Midbrain (tissue), 1 donor: Measurements from ENCODE around the gene PRUNE2.
"Not testable (repeated sequence)": the region's sequence is repeated elsewhere in the genome, so short reads cannot be mapped to it uniquely, and the experiment has no call there.

Experiments used
- DNase-seq: peaks from one replicate; lab custom pipeline; 2025; lab: John Stamatoyannopoulos, UW

PRUNE2 gene

DNA sequence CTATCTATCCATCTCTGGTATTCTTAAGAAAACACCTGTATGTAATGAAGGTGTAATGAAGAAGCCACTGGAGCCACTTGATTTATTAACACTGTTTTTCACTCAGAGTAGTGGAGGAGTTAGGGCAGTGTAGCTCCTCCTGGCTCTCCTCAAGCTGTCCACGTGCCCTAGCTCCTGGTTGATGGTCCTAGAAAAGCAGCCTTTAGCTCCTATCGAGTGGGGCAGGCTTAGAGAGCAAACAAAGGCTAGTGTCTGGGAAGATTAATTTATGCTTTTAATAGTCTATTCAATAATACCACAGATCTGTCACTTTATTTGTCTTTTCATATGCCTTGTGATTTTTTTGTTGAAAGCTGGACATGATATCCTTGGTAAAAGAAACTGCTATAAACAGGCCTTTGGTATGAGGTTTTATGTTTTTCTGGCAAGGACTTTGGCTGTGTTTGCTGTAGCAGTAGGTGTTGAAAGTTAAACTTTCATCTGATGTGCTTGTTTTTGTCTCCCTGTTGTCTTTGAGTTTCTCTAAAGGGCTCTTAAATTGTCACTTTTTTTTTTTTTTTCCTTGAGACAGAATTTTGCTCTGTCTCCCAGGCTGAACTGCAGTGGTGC, 305.8 kb downstream of the PRUNE2 start:
- no peak for DNase-seq

- no peak for DNase-seq
These were observed 306.9 kb downstream of the PRUNE2 start for GRCh38 chr9:76598981-76599380.

DNA sequence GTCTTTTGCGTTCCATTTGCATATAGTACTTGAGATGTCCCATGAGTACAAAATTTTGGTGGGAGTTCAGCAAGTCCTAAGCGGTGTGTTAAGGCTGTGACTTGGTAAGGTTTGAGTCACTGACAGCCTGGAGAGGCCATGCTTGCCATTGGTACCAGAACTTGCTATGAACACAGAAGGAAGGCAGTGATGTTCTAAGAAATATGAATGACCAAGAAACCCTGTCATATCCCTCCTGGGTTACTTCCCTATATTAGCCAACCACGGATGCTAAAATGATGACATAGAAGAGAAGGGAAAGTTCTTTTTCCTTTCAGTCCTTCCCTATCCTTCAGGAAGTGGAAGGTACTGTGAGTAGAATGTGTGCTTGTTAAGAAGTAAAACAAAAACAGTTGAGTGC, 310.3 kb downstream of the PRUNE2 start:
- no peak for DNase-seq

DNA sequence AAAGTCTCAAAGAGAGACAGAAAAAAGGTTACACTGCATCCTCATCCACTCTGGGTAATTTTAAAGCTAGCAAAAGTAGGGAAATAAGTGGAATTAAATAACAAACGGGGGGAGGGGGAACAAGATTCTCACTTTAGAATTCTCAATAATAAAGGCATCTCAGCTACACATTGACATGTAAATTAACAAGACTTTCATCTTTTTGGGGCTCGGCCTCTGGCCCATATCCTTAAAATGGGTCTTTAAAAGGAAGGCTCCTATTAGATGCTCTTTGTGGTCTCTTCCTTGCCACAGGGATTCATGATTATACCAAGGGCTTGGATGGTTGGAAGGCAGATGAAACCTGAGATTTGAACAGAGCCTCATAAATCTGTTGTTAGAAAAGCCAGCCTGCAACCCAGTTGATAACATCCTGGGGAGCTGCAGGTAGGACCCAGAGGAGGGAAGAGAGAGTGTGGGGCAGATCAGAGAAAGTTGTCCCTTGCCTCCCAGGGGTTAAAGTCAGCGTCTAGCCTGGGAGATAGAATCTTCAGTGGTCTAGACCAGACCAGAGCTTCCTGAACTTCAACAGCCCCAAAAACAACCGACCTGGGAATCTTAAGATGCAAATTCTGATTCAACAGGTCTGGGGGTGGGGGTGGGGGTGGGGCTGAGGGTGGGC, 311.0 kb downstream of the PRUNE2 start:
- DNase-seq: no peak

- not testable (repeated sequence) for DNase-seq
These were observed 311.8 kb downstream of the PRUNE2 start for GRCh38 chr9:76593961-76594735.

GRCh38 chr9:76592974-76593347, 313.0 kb downstream of the PRUNE2 start:
- no peak for DNase-seq

- no peak for DNase-seq
These were observed 313.6 kb downstream of the PRUNE2 start for GRCh38 chr9:76592091-76592973.

GRCh38 chr9:76591256-76591950, 314.5 kb downstream of the PRUNE2 start:
- DNase-seq: no peak

DNA sequence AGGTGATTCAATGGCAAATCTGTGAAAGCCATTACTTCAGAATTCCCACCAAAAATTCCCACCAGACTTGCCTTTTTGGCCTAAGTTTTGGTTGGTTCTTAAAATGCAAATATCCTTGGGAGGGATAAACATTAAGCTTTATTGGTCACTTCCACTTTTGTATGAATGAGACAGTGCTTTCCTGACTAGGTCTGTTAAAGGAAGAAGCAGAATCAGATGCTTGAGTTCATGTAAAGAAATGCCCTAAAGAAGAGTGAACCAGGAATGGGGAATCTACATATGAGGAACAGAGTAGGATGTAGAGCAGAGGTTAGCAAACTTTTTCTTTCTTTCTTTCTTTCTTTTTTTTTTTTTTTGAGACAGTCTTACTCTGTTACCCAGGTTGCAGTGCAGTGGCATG, 317.6 kb downstream of the PRUNE2 start:
- DNase-seq: no peak

DNA sequence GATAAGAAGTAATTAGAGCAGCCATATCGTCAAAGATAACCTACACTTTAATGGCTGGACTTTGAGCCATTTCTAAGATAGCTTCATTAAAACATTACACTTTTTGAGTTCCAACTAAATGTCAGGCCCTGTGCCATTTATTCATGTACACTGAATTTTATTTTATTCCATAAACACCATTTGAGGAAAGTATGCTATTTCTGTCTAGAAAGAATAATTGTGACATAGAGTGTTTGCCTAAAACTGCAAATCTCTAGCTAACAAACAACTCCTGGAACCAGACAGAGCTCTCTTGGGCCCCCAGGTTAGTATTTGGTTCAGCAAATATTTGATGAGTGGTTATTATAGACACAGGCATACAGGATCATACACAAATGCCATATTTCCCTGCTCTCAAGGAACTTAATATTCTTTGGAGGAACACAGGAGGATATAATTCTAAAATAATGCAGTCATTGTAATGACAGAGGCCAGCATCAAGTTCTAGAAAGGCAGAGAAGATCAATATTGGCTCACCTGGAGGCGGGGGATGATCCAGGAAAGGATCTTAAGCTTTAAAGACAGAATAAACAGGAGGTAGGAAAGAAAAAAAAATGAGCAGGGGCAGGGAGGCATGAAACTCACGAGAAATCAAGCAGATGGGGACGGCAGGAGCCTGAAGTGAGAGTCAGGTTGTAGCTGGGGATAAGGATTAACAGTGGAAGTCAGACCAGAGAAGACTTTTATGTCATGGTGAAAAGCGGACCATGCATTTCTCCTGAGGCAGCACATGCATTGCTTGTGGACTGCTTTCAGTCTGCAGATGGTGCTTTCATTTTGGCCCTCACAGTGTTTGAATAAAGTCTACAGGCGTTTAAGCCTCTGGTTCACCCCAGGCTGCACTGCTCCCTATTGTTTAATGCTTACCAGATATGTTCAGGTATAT, 319.3 kb downstream of the PRUNE2 start:
- no peak for DNase-seq

DNA sequence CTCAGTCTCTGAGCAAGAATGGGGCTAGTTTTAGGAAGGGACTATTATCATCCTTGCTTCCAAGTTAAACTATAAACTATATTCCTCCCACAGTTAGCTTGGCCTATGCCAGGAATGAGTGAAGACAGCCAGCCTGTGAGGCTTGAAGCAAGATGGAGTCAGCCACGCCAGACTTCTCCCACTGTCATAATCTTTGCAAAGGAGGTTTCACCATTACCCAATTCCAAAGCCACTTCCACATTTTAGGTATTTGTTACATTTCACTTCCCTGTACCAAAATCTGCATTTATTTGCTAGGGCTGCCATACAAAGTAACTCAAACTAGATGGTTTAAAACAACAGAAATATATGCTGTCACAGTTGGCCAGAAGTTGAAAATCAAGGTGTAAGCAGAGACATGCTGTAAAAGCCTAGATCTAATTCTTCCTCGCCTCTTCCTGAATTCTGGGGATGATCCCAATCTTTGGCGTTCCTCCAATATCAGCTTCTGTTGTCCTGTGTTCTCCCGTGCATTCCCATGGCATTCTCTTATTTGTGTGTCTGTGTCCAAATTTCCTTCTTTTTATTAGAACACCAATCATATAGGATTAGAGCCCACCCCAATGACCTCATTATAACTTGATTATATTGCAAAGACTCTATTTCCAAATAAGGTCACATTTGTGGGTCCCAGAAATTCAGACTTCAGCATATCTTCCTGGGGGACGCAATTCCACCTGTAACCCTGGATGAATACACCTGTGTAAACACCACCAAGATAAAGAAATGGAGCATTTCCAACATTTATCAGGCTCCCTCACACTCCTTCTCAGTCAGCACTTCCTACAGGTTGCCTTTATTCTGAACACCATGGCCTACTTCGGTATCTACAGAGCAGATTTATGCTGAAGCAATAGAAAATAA, 320.2 kb downstream of the PRUNE2 start:
- DNase-seq: peak; percentile 3

DNA sequence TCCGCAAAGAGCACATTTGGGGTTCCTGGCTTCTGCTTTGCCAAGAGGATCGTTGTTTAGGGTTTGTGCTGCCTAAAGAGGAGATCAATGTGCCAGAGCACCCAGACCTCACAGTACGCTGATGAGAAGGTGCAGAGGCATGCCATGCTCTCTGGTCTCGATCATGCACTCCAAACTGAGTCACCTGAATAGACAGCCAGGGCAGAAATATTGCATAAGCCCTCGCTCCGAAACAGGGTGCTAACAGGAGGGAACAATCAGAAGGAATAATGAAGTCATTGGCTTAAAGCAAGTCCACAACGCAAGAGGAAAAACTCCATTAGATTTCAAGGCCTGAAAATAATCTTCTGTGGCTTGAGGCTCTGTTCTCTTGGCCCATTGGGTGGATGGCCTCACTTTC, 322.7 kb downstream of the PRUNE2 start:
- DNase-seq: no peak

GRCh38 chr9:76581731-76582130, 324.2 kb downstream of the PRUNE2 start:
- DNase-seq: no peak

DNA sequence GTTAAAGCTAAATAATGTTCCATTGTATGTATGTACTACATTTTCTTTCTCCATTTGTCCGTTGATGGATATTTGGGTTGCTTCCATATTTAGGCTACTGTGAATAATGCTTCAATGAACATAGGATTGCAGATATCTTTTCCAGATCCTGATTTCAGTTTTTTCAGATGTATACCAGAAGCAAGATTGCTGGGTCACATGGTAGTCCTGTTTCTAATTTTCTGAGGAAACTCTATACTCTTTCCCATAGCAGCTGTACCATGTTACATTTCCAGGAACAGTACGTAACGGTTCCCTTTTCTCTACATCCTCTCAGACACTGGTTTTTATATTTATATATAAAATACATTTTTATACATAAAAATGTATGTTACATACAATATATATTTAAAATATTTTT, 325.1 kb downstream of the PRUNE2 start:
- no peak for DNase-seq

- DNase-seq: no peak
These were observed 325.7 kb downstream of the PRUNE2 start for GRCh38 chr9:76580188-76580587.

DNA sequence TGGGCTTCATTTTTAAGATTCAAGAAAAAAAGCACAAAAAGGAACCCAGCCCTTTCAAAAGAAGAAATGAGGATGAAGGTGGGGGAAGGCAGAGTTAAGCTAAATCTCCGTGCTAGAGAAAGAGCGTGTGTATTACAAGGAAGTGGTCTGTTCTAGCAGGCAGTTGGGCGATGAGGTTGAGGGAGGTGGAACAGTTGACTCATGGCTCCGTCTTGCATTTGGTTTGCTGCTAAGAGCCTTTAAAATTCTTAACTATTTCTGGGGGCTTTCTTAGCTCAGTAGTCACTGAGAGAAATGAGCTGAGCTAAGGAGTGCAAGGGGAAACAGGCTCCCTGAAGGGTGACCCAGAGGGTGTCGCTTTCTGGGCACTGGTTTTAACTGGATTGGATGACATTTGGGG, 329.6 kb downstream of the PRUNE2 start:
- DNase-seq: no peak

DNA sequence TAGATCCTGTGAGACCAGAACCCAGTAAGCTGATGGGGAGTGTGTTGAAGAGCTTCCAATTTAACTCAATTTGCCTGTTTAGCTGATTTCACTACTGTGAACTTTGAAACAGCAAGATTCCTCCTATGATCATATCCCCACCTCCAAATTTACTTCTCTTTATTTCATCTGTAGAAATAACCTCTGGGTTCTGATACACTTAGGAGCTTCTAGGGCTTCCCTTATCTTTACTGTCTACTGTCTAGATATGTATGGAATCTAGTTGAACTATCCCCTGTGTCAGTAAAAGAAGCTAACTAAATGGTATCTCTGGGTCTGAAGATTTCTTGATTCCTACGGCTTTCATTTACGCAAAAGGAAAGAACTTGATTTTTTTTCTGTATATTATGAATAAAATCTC, 330.2 kb downstream of the PRUNE2 start:
- DNase-seq: no peak

GRCh38 chr9:76573905-76574760, 331.8 kb downstream of the PRUNE2 start:
- no peak for DNase-seq

- DNase-seq: no peak
These were observed 332.5 kb downstream of the PRUNE2 start for GRCh38 chr9:76573408-76573807.
